Measurements from ENCODE around the gene ACSL6. TPM values are rescaled to one million over a fixed set of nuclear protein-coding genes. Genes with fewer than 3 reads are reported as not detected.

ACSL6 gene
- total and polyA plus RNA-seq, 10 of the 15 experiments (the other 5 are each of a cell fraction or from before 2014, with no cell fraction given) = 0.06 to 0.53 TPM; not detected in 8

- Histone ChIP-seq H3K9me3 (replicated peaks; ENCODE audit: control insufficient read depth, insufficient read depth, low read length) (no peaks in the 10 kb centered on the region), H3K79me2 (ENCODE audit: control insufficient read depth, insufficient read depth, low read length) (no peaks in the 10 kb centered on the region), H3K9ac (ENCODE audit: control insufficient read depth, insufficient read depth, low read length) (no peak overlapping the region), H3K27ac (ENCODE audit: control insufficient read depth, insufficient read depth) (no peak overlapping the region), H3K27me3 (replicated peaks in 1 of 2; ENCODE audit: control insufficient read depth in 2 of 2, insufficient read depth in 2 of 2, low read length in 1 of 2) (peaks cover 0 to 2% of the 10 kb centered on the region in 2 experiments; a peak in 1 of 4 replicates), H3K4me3 (no peak overlapping the region), H3K4me2 (ENCODE audit: control insufficient read depth, insufficient read depth) (no peak overlapping the region), H2AFZ (ENCODE audit: control insufficient read depth, low read depth, low read length) (no peak overlapping the region), H3K36me3 (ENCODE audit: control insufficient read depth in 2 of 2, insufficient read depth in 2 of 2, low read length in 1 of 2) (no peaks in the 10 kb centered on the region), H3K4me1 (ENCODE audit: control insufficient read depth, insufficient read depth, low read length) (no peaks in the 10 kb centered on the region; the same call in 1 of the 2 replicates), H4K20me1 (ENCODE audit: control insufficient read depth, insufficient read depth) (no peaks in the 10 kb centered on the region)
- BruUV-seq (replicated peaks) = no TSS peak
- ChIA-PET POLR2A (no interaction called here), CTCF (interaction anchor here (0.6 to 4.3 kb wide), 4 partner anchors 11 to 407 kb away, joined by 3 to 31 read pairs (median 4); no protein-coding TSS in a partner anchor), SMC1A (ENCODE audit: uncharacterized antibody, unreplicated experiment) (interaction anchor here (1.0 to 1.2 kb wide), 3 partner anchors 9 to 67 kb away, joined by 3 to 4 read pairs (median 3); no protein-coding TSS in a partner anchor), RAD21 (ENCODE audit: unreplicated experiment) (interaction anchor here (1.2 to 1.8 kb wide), 2 partner anchors 67 to 407 kb away, joined by 3 to 7 read pairs; no protein-coding TSS in a partner anchor)
- TF ChIP-seq POLR2A (IDR thresholded peaks at IDR 0.05; ENCODE audit: low read depth, low read length) = no peak
- no peak for TF ChIP-seq SRF (IDR thresholded peaks at IDR 0.05; ENCODE audit: low read depth in 2 of 2, low read length in 2 of 2)
- no peak for TF ChIP-seq ELK1 (IDR thresholded peaks at IDR 0.05; ENCODE audit: low read depth, low read length)
- no peak for TF ChIP-seq POLR2AphosphoS2 (IDR thresholded peaks at IDR 0.05; ENCODE audit: low read depth, low read length)
- no peak for TF ChIP-seq CEBPB (IDR thresholded peaks at IDR 0.05; ENCODE audit: borderline replicate concordance in 1 of 2, low read depth in 2 of 2, low read length in 2 of 2)
- no peak for TF ChIP-seq SIN3A (IDR thresholded peaks at IDR 0.05; ENCODE audit: low read depth, low read length)
- no peak for TF ChIP-seq ZSCAN29 (IDR thresholded peaks at IDR 0.05)
- TF ChIP-seq SMAD1 (IDR thresholded peaks at IDR 0.05; ENCODE audit: low read depth, partially characterized antibody) = no peak
- TF ChIP-seq HDGF (IDR thresholded peaks at IDR 0.05) = no peak
- no peak for TF ChIP-seq RBBP5 (conservative IDR thresholded peaks at IDR 0.05)
- TF ChIP-seq KDM1A (IDR thresholded peaks at IDR 0.05; ENCODE audit: borderline replicate concordance) = no peak
- no peak for TF ChIP-seq ATF7 (IDR thresholded peaks at IDR 0.05; ENCODE audit: low read depth)
- no peak for TF ChIP-seq JUND (IDR thresholded peaks at IDR 0.05; ENCODE audit: low read depth, low read length)
- no peak for TF ChIP-seq SP1 (IDR thresholded peaks at IDR 0.05; ENCODE audit: low read depth, low read length)
- TF ChIP-seq ATF2 (IDR thresholded peaks at IDR 0.05; ENCODE audit: low read length) = no peak
- TF ChIP-seq MTA2 (IDR thresholded peaks at IDR 0.05; ENCODE audit: low read depth) = no peak
- TF ChIP-seq BMI1 (IDR thresholded peaks at IDR 0.05; ENCODE audit: borderline replicate concordance) = no peak
- WGBS (ENCODE audit: insufficient coverage, insufficient replicate concordance, low lambda C conversion rate, missing lambda C conversion rate) = 21% methylated on average over 6 of the region's 6 CpGs
- ATAC-seq = no peak
- no peak for DNase-seq (ENCODE audit: low read depth, low spot score)
- in situ Hi-C loops (cut with MboI) (no loop called here), intact Hi-C loops (cut with micrococcal nuclease; ENCODE audit: unreplicated experiment) (no loop called here)
- no peak for FAIRE-seq
Observed at GRCh38 chr5:131996210-131997025, 15.0 kb downstream of the ACSL6 start.
